ENCODE results near the gene KRTAP10-4. TPM values are rescaled to one million over a fixed set of nuclear protein-coding genes. Genes with fewer than 3 reads are reported as not detected.
"Not testable (repeated sequence)": the region's sequence is repeated elsewhere in the genome, so short reads cannot be mapped to it uniquely, and the experiment has no call there.

KRTAP10-4 gene, protein sequence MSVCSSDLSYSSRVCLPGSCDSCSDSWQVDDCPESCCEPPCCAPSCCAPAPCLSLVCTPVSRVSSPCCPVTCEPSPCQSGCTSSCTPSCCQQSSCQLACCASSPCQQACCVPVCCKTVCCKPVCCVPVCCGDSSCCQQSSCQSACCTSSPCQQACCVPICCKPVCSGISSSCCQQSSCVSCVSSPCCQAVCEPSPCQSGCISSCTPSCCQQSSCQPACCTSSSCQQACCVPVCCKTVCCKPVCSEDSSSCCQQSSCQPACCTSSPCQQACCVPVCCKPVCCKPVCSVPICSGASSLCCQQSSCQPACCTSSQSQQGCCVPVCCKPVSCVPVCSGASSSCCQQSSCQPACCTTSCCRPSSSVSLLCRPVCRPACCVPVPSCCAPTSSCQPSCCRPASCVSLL
- total RNA-seq: not detected
- polyA plus RNA-seq: not detected

DNA sequence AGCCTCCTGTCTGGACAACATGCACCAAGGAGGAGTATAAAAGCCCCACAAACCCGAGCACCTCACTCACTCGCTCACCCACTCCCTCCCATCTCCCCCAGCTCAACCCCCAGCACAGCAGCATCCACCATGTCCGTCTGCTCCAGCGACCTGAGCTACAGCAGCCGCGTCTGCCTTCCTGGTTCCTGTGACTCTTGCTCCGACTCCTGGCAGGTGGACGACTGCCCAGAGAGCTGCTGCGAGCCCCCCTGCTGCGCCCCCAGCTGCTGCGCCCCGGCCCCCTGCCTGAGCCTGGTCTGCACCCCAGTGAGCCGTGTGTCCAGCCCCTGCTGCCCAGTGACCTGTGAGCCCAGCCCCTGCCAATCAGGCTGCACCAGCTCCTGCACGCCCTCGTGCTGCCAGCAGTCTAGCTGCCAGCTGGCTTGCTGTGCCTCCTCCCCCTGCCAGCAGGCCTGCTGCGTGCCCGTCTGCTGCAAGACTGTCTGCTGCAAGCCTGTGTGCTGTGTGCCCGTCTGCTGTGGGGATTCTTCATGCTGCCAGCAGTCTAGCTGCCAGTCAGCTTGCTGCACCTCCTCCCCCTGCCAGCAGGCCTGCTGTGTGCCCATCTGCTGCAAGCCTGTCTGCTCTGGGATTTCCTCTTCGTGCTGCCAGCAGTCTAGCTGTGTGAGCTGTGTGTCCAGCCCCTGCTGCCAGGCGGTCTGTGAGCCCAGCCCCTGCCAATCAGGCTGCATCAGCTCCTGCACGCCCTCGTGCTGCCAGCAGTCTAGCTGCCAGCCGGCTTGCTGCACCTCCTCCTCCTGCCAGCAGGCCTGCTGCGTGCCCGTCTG lies at the start of gene KRTAP10-4:
KRTAP10-4 (plus strand) TSS at position 100 of the 827 bp plus-strand sequence; CDS start at position 130, 30 bp downstream.
- not testable (repeated sequence) for H3K9ac ChIP-seq (ENCODE audit: low read depth in 1 of 2, low read length in 2 of 2); H3K4me3 ChIP-seq (ENCODE audit: low read depth in 1 of 3, low read length in 3 of 3); DNase-seq (ENCODE audit: low spot score); H3K4me1 ChIP-seq (ENCODE audit: control insufficient read depth in 4 of 4, insufficient read depth in 4 of 4, low read length in 3 of 4); H3K27ac ChIP-seq (ENCODE audit: low read depth in 1 of 2, low read length in 2 of 2); H3K36me3 ChIP-seq (ENCODE audit: control insufficient read depth in 4 of 4, insufficient read depth in 3 of 4, low read depth in 1 of 4, low read length in 3 of 4); H3K9me3 ChIP-seq (ENCODE audit: control insufficient read depth in 4 of 4, low read length in 3 of 4); H3K27me3 ChIP-seq (ENCODE audit: control insufficient read depth in 4 of 4, insufficient read depth in 4 of 4, low read length in 3 of 4)
- 61% methylated on average over 22 of the region's 25 CpGs for WGBS

DNA sequence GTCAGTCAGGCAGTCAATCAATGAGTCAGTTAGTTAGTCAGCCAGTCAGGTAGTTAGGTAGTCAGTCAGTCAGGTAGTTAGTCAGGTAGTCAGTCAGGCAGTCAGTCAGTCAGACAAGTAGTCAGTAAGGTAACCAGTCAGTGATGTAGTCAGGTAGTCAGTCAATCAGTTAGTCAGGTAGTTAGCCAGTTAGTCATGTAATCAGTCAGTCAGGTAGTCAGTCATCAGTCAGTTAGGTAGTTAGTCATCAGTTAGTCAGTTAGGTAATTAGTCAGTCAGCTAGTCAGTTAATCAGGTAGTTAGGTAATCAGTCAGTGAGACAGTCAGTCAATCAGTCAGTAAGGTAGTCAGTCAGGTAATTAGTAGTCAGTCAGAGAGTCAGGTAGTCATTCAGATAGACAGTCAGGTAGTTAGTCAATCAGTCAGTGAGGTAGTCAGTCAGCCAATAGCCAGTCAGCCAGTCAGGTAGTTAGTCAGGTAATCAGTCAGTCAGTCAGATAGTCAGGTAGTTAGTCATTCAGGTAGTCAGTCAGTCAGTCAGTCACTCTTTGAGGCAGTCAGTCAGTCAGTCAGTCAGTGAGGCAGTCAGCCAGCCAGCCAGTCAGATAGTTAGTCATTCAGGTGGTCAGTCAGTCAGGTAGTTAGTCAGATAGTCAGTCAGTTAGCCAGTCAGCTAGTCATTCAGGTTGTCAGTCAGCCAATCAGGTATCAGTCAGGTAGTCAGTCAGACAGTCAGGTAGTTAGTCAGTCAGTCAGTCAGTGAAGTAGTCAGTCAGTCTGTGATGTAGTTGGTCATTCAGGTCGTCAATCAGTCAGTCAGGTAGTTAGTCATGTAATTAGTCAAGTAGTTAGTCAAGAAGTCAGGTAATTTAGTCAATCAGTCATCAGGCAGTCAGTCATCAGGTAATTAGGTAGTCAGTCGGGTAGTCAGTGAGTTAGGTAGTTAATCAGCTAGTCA lies 48.8 kb upstream of the KRTAP10-4 start:
- 85% methylated on average over 2 of the region's 2 CpGs for WGBS
- no peak for TF ChIP-seq GABPA (IDR thresholded peaks at IDR 0.05 in 1 of 2, conservative IDR thresholded peaks at IDR 0.05 in 1 of 2)
- no peak for TF ChIP-seq RXRA (IDR thresholded peaks at IDR 0.05)
- no peak for TF ChIP-seq EGR1 (IDR thresholded peaks at IDR 0.05; ENCODE audit: low read depth in 2 of 2)
- TF ChIP-seq HNF4G (IDR thresholded peaks at IDR 0.05): no peak
- no peak for TF ChIP-seq YY1 (IDR thresholded peaks at IDR 0.05)
- TF ChIP-seq TAF1 (conservative IDR thresholded peaks at IDR 0.05): no peak
- TF ChIP-seq JUND (IDR thresholded peaks at IDR 0.05): no peak
- TF ChIP-seq REST (IDR thresholded peaks at IDR 0.05): no peak
- TF ChIP-seq, protein P1, sequence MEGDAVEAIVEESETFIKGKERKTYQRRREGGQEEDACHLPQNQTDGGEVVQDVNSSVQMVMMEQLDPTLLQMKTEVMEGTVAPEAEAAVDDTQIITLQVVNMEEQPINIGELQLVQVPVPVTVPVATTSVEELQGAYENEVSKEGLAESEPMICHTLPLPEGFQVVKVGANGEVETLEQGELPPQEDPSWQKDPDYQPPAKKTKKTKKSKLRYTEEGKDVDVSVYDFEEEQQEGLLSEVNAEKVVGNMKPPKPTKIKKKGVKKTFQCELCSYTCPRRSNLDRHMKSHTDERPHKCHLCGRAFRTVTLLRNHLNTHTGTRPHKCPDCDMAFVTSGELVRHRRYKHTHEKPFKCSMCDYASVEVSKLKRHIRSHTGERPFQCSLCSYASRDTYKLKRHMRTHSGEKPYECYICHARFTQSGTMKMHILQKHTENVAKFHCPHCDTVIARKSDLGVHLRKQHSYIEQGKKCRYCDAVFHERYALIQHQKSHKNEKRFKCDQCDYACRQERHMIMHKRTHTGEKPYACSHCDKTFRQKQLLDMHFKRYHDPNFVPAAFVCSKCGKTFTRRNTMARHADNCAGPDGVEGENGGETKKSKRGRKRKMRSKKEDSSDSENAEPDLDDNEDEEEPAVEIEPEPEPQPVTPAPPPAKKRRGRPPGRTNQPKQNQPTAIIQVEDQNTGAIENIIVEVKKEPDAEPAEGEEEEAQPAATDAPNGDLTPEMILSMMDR (IDR thresholded peaks at IDR 0.05; ENCODE audit: low read depth, low read length, missing input control): no peak
- TF ChIP-seq RAD21 (IDR thresholded peaks at IDR 0.05): no peak
- no peak for TF ChIP-seq FOXA2 (IDR thresholded peaks at IDR 0.05)
- no peak for TF ChIP-seq ATF3 (IDR thresholded peaks at IDR 0.05)
- TF ChIP-seq HNF4A (conservative IDR thresholded peaks at IDR 0.05): no peak
- TF ChIP-seq FOXA1 (IDR thresholded peaks at IDR 0.05): no peak
- TF ChIP-seq NR2F2 (IDR thresholded peaks at IDR 0.05): no peak
- no peak for TF ChIP-seq SP1 (IDR thresholded peaks at IDR 0.05)
- TF ChIP-seq, protein P2, sequence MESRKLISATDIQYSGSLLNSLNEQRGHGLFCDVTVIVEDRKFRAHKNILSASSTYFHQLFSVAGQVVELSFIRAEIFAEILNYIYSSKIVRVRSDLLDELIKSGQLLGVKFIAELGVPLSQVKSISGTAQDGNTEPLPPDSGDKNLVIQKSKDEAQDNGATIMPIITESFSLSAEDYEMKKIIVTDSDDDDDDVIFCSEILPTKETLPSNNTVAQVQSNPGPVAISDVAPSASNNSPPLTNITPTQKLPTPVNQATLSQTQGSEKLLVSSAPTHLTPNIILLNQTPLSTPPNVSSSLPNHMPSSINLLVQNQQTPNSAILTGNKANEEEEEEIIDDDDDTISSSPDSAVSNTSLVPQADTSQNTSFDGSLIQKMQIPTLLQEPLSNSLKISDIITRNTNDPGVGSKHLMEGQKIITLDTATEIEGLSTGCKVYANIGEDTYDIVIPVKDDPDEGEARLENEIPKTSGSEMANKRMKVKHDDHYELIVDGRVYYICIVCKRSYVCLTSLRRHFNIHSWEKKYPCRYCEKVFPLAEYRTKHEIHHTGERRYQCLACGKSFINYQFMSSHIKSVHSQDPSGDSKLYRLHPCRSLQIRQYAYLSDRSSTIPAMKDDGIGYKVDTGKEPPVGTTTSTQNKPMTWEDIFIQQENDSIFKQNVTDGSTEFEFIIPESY (IDR thresholded peaks at IDR 0.05): no peak
- no peak for TF ChIP-seq MAX (IDR thresholded peaks at IDR 0.05)
- no peak overlapping the region for H3K27ac ChIP-seq (ENCODE audit: low read depth in 1 of 2, low read length in 2 of 2)
- no peaks in the 10 kb centered on the region for H3K36me3 ChIP-seq (ENCODE audit: control insufficient read depth in 4 of 4, insufficient read depth in 3 of 4, low read depth in 1 of 4, low read length in 3 of 4)
- H3K27me3 ChIP-seq (ENCODE audit: control insufficient read depth in 4 of 4, insufficient read depth in 4 of 4, low read length in 3 of 4): no peaks in the 10 kb centered on the region
- no peaks in the 10 kb centered on the region for H3K4me1 ChIP-seq (ENCODE audit: control insufficient read depth in 4 of 4, insufficient read depth in 4 of 4, low read length in 3 of 4)
- H3K9ac ChIP-seq (ENCODE audit: low read depth in 1 of 2, low read length in 2 of 2): no peak overlapping the region
- no peak for DNase-seq (ENCODE audit: low spot score)
- no peaks in the 10 kb centered on the region for H3K9me3 ChIP-seq (ENCODE audit: control insufficient read depth in 4 of 4, low read length in 3 of 4)
- no peak overlapping the region for H3K4me3 ChIP-seq (ENCODE audit: low read depth in 1 of 3, low read length in 3 of 3)
